Cardiac muscle cell (in vitro differentiated cells and primary cell): ENCODE results near the gene FAAH. TPM values are rescaled to one million over a fixed set of nuclear protein-coding genes. Genes with fewer than 3 reads are reported as not detected.
A peak's percentile ranks its signal among the peaks of the same experiment; 100 is the strongest.
"Not testable (repeated sequence)": the region's sequence is repeated elsewhere in the genome, so short reads cannot be mapped to it uniquely, and the experiment has no call there.

Source experiments
- DNase-seq, 2 donors: peaks; one replicate each; pipeline versions ENCODE4 v3.0.0 to v3.0.0-alpha.2; 2010 to 2017; ENCODE audit warnings: low read depth in 1 of 2, low spot score in 1 of 2
- H3K27ac ChIP-seq: fragments of 200-600 bp; sonication (generic); 2 replicates; pipeline ENCODE4 v1.5.1; 2016
- H3K27me3 ChIP-seq: fragments of 200-600 bp; sonication (generic); 2 replicates; pipeline ENCODE4 v1.6.0; 2016; ENCODE audit warnings: control low read depth
- H3K36me3 ChIP-seq: fragments of 200-600 bp; sonication (generic); 2 replicates; pipeline ENCODE4 v1.5.1; 2016; ENCODE audit warnings: control low read depth
- H3K4me1 ChIP-seq: fragments of 200-600 bp; sonication (generic); 2 replicates; pipeline ENCODE4 v1.8.1; 2017; ENCODE audit warnings: low read depth, mild to moderate bottlenecking, mixed run types
- H3K4me3 ChIP-seq: fragments of 200-600 bp; sonication (generic); 2 replicates; pipeline ENCODE4 v1.5.1; 2016; ENCODE audit warnings: mild to moderate bottlenecking
- H3K9me3 ChIP-seq: fragments of 200-600 bp; sonication (generic); 2 replicates; pipeline ENCODE4 v1.5.1; 2017; ENCODE audit warnings: low read depth, mild to moderate bottlenecking, control low read depth
- CTCF ChIP-seq: IDR thresholded peaks from 2 replicates; pipeline ENCODE4 v1.5.1; 2012; ENCODE audit warnings: low read depth, mild to moderate bottlenecking, low read length
- polyA plus RNA-seq: library from polyadenylated mRNA; unstranded; fragments of >200 nt; fragmentation: Nextera tagmentation; extraction: Ambion mirVana; gene quantifications from 2 replicates; pipeline ENCODE4 v1.2.1, GENCODE V29; 2016
- total RNA-seq: library from RNA; depleted of rRNA; stranded (reverse); fragments of >200 nt; gene quantifications from 2 replicates; pipeline ENCODE4 v1.2.3, GENCODE V29; 2016

The FAAH gene
- total RNA-seq (12.4 and 21.0 TPM in 2 replicates), polyA plus RNA-seq (18.7 and 20.2 TPM in 2 replicates)

- Histone ChIP-seq H3K27ac (no peak within 1 kb of the TSS), H3K4me1 (peaks cover 8% of the 10 kb centered on the region), H3K4me3 (peak within 1 kb of the TSS; percentile 26), H3K36me3 (no peaks in the 10 kb centered on the region), H3K9me3 (no peaks in the 10 kb centered on the region), H3K27me3 (peaks cover 9% of the 10 kb centered on the region)
- TF ChIP-seq CTCF: no peak
- DNase-seq: peak; percentile 51 to 69
Measured at GRCh38 chr1:46394108-46394871, at the start of gene FAAH. Gene FAAH, plus strand, starts transcription at chr1:46394317. Its CDS starts 32 bp downstream, at chr1:46394349.

DNA sequence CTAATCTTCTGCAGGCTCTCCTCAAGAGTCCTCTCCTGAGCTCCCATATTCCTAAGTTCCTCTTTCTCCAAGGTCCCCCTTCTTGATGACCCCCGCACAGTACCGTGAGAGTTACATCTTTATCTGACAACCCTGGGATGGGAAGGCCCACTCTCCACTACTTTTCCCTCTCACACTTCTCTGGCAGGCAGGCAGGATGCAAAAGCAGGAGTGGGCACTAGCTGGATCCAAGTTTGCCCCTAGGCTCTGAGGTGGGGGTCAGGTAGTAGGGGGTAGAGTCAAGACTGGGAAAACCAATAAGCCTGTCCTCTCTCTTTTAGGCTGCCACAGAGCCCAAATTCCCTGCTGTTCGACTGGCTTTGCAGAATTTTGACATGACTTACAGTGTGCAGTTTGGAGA lies 49.6 kb upstream of the FAAH start:
- TF ChIP-seq CTCF: no peak
- H3K4me1 ChIP-seq: peaks cover 3% of the 10 kb centered on the region
- no peaks in the 10 kb centered on the region for H3K9me3 ChIP-seq
- H3K36me3 ChIP-seq: peaks cover 13% of the 10 kb centered on the region
- no peak for DNase-seq
- H3K4me3 ChIP-seq: no peak overlapping the region
- no peak overlapping the region for H3K27ac ChIP-seq
- no peaks in the 10 kb centered on the region for H3K27me3 ChIP-seq

DNA sequence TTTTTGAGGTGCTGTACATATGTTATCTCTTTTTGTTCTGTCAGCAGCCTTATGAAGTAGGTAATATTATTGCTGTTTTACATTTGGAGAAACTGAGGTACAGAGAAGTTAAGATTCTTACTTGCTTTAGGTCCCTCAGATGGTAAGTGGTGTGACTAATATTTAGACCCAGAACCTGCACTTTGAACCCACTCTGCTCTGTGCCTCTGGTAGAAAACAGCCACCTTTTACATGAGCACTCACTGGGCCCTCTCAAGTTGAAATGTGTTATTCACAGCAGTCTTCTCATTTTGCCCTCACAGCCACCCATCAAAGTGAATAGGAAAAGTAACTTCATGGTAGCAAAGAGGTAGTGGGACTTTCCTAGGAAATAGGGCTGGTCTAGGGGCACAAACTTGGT lies 48.8 kb upstream of the FAAH start:
- Histone ChIP-seq H3K4me3 (no peak overlapping the region), H3K36me3 (peaks cover 20% of the 10 kb centered on the region), H3K27me3 (no peaks in the 10 kb centered on the region), H3K9me3 (no peaks in the 10 kb centered on the region), H3K4me1 (no peaks in the 10 kb centered on the region), H3K27ac (no peak overlapping the region)
- DNase-seq: no peak
- no peak for TF ChIP-seq CTCF

DNA sequence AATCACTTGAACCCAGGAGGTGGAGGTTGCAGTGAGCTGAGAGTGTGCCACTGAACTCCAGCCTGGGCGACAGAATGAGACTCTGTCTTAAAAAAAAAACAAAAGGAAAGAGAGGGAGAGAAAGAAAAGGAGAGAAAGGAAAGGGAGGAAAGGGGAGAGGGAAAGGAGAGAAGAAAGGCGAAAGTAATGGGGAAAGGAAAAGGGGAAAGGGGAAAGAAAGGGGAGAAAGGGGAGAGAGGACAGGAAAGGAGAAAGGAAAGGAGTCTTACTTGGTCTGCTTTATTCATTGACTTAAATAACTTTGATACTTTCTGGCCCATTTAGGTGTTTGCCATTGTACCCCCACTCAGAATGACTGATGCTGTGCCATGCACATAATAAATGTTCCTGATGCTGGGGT lies 41.8 kb upstream of the FAAH start:
- Histone ChIP-seq H3K9me3 (no peaks in the 10 kb centered on the region), H3K4me3 (no peak overlapping the region), H3K4me1 (no peaks in the 10 kb centered on the region), H3K36me3 (peaks cover 42% of the 10 kb centered on the region), H3K27me3 (no peaks in the 10 kb centered on the region), H3K27ac (no peak overlapping the region)
- no peak for TF ChIP-seq CTCF
- no peak for DNase-seq

GRCh38 chr1:46355920-46356319 lies 38.2 kb upstream of the FAAH start:
- H3K4me3 ChIP-seq, H3K9me3 ChIP-seq, DNase-seq, H3K27ac ChIP-seq, H3K4me1 ChIP-seq, H3K27me3 ChIP-seq: not testable (repeated sequence)
- H3K36me3 ChIP-seq: peaks cover 36% of the 10 kb centered on the region

GRCh38 chr1:46362158-46362557 lies 32.0 kb upstream of the FAAH start:
- H3K4me1 ChIP-seq: no peaks in the 10 kb centered on the region
- no peak for TF ChIP-seq CTCF
- H3K27me3 ChIP-seq: no peaks in the 10 kb centered on the region
- peaks cover 23% of the 10 kb centered on the region for H3K36me3 ChIP-seq
- DNase-seq: no peak
- no peak overlapping the region for H3K4me3 ChIP-seq
- no peaks in the 10 kb centered on the region for H3K9me3 ChIP-seq
- H3K27ac ChIP-seq: no peak overlapping the region
